22Rv1 (cell line): ENCODE measurements around the gene KLHL2.
A peak's percentile ranks its signal among the peaks of the same experiment; 100 is the strongest.
"Not testable (repeated sequence)": the region's sequence is repeated elsewhere in the genome, so short reads cannot be mapped to it uniquely, and the experiment has no call there.

Experiments used
- H3K27ac ChIP-seq: fragments of 450-650 bp; 2 replicates; pipeline ENCODE4 v1.5.1; 2017
- ZFX ChIP-seq: fragments of 450-650 bp; IDR thresholded peaks from 2 replicates; pipeline ENCODE4 v1.6.1; 2017; ENCODE audit warnings: antibody characterized with exemption, borderline replicate concordance
- TF ChIP-seq, protein P1 (sequence below): fragments of 450-650 bp; IDR thresholded peaks from 2 replicates; pipeline ENCODE4 v1.5.1; 2017; ENCODE audit warnings: mild to moderate bottlenecking

KLHL2 gene

GRCh38 chr4:165286619-165287340 is 79.4 kb downstream of the KLHL2 start:
- not testable (repeated sequence) for H3K27ac ChIP-seq

- no peak overlapping the region for H3K27ac ChIP-seq
- TF ChIP-seq, protein P1, sequence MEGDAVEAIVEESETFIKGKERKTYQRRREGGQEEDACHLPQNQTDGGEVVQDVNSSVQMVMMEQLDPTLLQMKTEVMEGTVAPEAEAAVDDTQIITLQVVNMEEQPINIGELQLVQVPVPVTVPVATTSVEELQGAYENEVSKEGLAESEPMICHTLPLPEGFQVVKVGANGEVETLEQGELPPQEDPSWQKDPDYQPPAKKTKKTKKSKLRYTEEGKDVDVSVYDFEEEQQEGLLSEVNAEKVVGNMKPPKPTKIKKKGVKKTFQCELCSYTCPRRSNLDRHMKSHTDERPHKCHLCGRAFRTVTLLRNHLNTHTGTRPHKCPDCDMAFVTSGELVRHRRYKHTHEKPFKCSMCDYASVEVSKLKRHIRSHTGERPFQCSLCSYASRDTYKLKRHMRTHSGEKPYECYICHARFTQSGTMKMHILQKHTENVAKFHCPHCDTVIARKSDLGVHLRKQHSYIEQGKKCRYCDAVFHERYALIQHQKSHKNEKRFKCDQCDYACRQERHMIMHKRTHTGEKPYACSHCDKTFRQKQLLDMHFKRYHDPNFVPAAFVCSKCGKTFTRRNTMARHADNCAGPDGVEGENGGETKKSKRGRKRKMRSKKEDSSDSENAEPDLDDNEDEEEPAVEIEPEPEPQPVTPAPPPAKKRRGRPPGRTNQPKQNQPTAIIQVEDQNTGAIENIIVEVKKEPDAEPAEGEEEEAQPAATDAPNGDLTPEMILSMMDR = no peak
- TF ChIP-seq ZFX = no peak
Measured at GRCh38 chr4:165288226-165288625, 80.9 kb downstream of the KLHL2 start.

DNA sequence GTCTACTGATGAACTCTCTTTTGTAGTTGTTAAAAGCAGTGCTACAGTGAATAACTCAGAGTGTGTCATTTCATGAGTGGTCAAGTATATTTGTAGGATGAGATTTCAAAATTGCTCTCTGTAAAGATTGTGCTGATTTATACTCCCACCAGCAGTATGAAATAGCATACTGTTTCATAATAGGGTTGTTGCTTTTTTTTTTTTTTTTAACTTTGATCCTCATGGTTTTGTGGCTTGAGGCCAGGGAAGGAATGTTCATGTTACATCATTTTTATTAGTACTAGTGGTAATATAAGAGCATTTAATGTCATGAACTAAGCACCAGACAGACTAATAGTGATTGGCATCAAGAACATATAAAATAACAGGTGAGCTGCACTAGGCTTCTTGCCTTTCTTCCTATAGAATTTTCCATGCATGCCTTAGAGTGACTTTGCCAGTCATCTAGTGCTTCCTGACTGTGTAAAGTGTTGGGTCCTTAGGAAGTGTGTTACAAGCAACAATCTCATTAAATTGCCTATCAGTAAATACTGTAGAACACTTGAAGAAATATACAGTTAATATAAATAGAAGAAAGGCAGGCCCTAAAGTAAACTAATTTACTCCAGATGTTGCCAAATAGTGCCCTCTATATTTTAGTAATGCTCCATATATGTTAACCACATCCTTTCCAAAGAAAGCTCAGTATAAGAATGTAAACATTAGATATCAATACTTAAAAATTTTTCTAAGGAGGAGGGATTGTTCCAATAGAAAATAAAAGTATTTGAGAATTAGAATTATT is 81.5 kb downstream of the KLHL2 start:
- TF ChIP-seq, protein P1 = peak; percentile 5; the same call in 1 of the 2 replicates
- no peak for TF ChIP-seq ZFX
- H3K27ac ChIP-seq = no peak overlapping the region

GRCh38 chr4:165289423-165289785 is 82.0 kb downstream of the KLHL2 start:
- no peak for TF ChIP-seq ZFX
- TF ChIP-seq, protein P1 = no peak
- H3K27ac ChIP-seq = no peak overlapping the region

- no peak overlapping the region for H3K27ac ChIP-seq
- TF ChIP-seq, protein P1 = no peak
- TF ChIP-seq ZFX = no peak
Measured at GRCh38 chr4:165293061-165293460, 85.7 kb downstream of the KLHL2 start.

DNA sequence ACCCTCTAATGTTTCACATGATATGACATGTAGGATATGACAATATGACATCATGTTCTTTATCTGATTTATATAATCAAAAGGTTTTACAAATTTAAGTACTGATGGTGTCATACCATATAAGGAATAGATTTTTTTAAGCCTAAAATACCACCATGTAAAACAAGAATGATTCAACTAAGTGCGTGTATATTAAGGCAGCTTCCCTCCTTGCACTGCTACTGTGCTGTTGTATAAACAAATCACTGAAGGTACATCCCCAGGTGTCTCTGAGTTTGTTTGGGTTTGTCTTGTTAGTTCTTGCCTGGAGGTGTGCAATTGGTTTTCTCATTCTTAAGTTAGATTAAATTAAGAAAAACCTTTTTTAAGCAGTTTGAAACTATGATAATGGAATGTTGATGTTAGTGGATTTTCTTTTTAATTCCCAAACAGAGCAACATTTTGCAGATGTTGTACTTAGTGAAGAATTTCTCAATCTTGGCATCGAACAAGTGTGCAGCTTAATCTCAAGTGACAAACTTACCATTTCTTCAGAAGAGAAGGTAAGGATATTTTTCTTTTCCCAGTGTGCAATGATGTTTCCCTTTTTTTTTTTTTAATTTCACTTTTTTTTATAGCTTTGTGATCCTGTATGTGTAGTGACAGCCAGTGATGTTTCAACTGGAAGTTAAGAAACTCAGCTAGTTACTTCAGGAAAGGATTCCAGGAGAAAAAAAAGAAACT is 86.7 kb downstream of the KLHL2 start:
- TF ChIP-seq ZFX = no peak
- TF ChIP-seq, protein P1 = no peak

DNA sequence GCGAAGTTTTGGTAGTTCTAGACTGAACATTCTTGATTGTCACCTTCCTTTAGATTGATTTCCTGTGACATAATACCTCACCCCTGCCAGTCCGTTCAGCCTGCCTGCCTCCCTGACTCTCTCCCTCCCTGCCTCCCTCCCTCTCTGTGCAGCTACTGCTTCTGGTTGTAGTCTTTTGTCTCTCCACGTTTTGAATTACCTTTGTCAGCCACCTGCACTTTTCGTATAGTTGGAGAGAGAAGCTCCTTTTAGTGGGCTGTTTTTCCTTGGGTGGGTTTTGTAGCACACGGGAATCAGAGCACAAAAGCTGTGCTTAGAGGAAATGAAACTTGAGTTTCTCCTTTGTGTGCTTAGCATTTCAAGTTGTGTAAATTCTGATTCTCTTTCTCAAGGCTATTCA is 87.5 kb downstream of the KLHL2 start:
- no peak for TF ChIP-seq ZFX
- TF ChIP-seq, protein P1 = no peak
- H3K27ac ChIP-seq = no peak overlapping the region

More for the DNA sequence above, 86.7 kb downstream of the KLHL2 start:
- no peak overlapping the region for H3K27ac ChIP-seq
